Activated T-cell treated with anti-CD3 and anti-CD28 coated beads for 48 hours (primary cell): ENCODE data around the gene RNF212B.

Source experiments
- DNase-seq: peaks from one replicate; pipeline ENCODE4 v3.0.0-alpha.2; 2020; ENCODE audit warnings: low read depth

Gene RNF212B

GRCh38 chr14:23297096-23297495 lies 59.4 kb downstream of the RNF212B start:
- no peak for DNase-seq

GRCh38 chr14:23297611-23298277 lies 60.0 kb downstream of the RNF212B start:
- no peak for DNase-seq

DNA sequence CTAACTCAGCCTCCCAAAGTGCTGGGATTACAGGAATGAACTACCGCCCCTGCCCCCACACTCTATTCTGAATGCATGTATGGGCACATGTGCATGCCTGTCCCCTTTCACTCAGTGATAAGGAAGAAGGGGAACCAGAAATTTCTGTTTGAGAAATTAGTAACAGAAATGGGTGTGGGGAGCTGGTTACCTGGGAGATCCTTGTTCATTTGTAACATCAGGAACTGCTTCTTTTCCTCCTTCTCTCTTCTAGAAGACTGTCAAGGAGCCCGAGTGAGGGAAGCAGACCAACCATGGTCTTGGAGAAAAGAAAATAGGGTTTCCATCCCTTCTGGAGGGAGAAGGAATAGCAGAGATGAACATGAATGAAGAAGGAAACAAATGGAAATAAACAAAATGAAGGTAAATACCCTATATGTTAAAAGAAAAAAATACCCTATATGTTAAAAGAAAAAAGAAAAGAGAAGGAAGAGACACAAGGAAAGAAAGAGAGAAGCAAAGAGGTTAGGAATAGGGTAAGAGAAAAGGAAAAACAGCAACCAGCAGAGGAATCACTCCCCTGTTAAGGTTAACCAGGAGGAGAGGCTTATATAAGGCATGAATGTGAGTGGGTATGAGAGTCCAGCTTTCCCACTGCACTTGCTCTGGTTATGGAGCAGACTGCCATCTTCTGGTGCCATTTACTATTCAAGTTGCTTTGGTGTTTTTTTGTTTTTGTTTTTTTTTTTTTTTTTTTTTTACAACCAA lies 61.6 kb downstream of the RNF212B start:
- no peak for DNase-seq

- DNase-seq: no peak
These were observed 62.4 kb downstream of the RNF212B start for GRCh38 chr14:23299986-23300686.

- no peak for DNase-seq
These were observed 63.0 kb downstream of the RNF212B start for GRCh38 chr14:23300687-23301223.

- DNase-seq: peak; percentile 100
These were observed 63.7 kb downstream of the RNF212B start for GRCh38 chr14:23301288-23301968.

- DNase-seq: no peak
These were observed 64.2 kb downstream of the RNF212B start for GRCh38 chr14:23301969-23302289.

DNA sequence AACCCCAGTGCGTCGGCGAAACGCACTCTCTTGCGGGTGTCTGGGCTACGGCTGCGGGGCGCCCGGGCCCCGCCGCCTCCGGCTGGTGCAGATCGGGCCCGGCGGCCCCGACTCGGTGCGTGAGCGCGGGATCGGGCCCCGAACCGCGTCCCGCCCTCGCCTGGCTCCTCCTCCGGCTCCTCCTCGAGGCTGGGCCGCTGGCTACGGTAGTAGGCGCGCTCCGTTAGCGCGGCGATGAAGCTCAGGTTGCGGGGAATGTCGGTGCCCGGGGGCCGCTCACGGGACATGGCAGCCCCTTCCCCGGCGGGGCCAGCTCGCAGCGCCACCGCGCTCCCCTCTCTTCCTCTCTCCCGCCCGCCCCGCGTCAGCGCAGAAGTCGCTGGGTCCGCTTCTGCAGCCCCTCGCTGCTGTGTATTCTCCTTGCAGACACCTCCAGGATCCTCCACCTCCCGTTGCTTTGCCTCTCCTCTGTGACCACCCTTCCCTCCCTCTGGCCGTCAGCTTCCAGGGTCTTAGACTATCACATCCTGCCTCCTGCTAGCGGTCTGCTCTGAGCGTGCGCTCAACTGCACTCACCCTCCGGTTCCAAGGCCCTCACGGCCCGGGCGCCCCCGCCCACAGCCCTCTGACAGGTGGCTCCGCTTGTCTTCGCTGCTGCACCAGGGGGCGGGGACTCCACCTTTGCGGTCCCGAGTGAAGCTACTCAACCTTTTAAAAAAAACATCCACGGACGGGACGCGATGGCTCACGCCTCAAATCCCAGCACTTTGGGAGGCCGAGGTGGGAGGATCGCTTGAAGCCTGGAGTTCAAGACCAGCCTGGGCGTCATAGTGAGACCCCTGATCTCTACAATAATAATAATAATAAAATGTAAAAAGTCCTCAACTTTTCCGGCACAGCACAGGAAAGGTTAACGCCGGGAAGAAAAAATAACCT lies 64.8 kb downstream of the RNF212B start, which contains the start of gene PPP1R3E:
Gene PPP1R3E, minus strand, starts transcription at position 570 of the 936 bp plus-strand sequence. Its CDS starts 283 bp downstream, at position 287.
- peak; percentile 87 for DNase-seq

GRCh38 chr14:23306412-23307145 lies 68.8 kb downstream of the RNF212B start, which contains the start of gene BCL2L2:
Gene BCL2L2 (plus strand): TSS chr14:23306833. CDS start chr14:23307768, 935 bp downstream.
- no peak for DNase-seq

GRCh38 chr14:23307146-23307530 lies 69.4 kb downstream of the RNF212B start:
- DNase-seq: no peak

DNA sequence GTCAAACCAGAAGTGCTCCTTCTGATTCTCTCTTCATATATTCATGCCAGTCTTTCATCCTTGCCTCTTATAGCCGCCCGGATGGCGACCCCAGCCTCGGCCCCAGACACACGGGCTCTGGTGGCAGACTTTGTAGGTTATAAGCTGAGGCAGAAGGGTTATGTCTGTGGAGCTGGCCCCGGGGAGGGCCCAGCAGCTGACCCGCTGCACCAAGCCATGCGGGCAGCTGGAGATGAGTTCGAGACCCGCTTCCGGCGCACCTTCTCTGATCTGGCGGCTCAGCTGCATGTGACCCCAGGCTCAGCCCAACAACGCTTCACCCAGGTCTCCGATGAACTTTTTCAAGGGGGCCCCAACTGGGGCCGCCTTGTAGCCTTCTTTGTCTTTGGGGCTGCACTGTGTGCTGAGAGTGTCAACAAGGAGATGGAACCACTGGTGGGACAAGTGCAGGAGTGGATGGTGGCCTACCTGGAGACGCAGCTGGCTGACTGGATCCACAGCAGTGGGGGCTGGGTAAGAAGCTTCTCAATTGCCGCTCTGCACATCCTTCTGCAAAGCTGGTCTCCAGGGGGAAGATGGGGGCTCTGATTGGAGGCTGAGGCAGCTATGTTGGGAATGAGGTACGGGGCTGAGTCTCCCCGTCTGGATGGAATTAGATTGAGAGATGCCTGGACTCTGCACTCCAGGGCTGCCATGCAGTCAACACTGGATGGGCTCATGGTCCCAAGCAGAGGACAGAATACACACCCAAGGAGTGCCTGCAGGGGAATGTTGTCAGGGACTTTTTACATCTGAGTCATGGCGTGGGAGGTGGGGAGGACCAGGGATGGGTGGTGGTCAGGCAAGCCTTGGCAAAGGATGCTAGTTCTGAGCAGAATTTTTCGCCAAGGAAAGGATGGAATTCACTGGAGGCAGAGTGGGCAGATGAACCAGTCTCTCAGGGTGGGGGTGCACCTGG lies 70.2 kb downstream of the RNF212B start:
- DNase-seq: no peak

DNA sequence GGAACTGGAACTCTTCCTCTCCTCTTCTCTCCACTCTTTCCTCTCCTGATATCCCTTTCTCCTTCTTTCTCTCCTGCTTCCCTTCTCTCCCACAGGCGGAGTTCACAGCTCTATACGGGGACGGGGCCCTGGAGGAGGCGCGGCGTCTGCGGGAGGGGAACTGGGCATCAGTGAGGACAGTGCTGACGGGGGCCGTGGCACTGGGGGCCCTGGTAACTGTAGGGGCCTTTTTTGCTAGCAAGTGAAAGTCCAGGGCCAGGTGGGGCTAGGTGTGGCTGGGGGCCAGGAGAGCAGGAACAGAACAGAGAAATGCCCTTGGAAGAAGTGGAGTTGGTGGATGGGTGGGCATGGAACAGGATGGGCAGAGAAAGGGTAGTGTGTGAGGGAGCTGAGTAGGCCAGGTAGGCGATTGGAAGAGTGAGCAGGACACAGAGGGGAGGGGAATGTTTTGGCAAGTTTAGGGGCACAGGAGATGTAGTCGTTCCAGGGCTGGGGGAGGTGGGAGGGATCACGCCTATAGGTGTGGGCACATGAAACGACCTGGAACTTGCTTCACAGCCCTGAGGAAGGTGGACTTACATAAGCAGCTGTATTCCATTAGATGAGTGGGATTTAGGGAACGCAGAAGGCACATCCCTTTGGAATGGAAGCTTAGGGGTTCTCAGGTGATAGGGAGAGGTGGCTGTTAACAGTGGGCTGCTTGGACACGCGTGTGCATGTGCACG lies 71.1 kb downstream of the RNF212B start:
- DNase-seq: no peak

DNA sequence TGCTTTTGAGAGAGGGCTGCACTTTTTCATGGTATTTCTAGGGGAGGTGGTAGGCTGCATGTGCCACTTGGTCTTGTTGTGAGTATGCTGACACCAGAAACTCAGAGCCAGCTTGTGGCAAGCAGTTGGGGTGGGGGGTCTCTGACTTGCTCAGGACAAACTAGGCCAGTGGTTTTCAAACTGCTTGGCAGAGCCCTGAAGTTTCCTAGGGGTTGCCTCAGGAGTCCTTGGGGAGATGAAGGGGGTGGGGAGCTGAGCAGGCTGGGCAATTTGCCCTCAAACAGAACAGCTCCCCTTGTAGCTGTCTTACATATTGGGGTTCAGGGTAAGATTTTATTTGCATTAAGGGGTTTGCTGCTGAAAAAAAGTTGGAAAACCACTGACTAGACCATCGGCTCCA lies 72.8 kb downstream of the RNF212B start:
- no peak for DNase-seq

DNA sequence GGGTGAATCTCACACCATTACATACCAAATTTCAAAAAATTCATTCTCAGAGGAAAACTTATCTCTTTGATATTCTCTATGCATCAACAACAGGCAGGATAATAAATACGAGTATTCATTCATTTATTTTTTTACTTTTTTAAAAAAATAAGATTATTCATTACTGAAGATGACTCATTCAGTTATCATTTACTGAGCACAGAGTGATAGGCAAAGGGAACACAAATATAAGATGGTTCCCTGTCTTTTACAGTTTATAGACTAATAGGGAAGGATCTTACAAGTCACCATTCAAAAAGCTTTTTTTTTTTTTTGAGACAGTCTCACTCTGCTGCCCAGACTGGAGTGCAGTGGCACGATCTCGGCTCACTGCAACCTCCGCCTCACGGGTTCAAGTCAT lies 78.6 kb downstream of the RNF212B start:
- no peak for DNase-seq

DNA sequence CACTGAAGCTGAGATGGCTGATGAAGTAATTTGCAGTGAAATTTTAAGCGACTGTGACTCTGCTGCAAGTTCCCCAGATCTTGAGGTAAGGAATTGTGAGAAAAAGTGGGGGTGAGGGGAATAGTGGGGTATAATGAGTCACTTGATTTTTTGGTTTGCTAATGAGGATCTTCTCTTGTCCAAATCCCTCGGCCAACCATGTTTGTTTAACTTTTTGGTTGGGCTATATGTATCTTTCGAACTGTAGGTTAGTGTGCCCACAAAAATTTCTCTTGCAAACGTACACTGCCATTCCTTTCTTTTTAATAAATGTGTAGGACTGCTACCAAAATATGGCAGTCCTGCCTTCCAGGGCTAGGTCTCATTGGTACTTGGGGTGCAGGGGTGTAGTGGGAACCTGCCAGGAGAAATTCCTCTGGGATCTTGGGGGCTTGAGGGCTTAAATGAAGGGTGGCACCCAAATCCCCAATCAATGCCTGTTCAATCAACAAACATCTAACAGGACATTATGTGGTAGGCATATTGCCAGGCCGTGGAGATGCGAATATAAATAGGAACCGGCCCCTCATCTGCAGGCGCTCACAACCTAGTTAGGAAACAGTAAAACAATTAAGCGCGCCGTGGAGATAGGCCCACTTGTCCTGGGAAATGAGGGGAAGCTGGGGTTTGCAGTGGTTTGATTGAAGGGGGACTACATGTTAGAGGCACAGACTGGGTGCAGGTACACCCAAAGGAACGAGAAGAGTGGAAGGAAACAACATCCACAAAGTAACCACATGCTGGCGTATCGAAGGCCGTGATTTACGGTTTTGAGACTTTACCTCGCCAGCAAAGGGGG lies 82.2 kb downstream of the RNF212B start:
- no peak for DNase-seq

GRCh38 chr14:23320584-23321571 lies 83.1 kb downstream of the RNF212B start, which contains the start of gene PABPN1:
Gene PABPN1 (plus strand): TSS chr14:23321457. CDS start chr14:23321470, 13 bp downstream.
- DNase-seq: peak; percentile 94
